Activated gamma-delta T cell treated with anti-CD3 and anti-CD28 coated beads, Interleukin-2, amount 50 U/mL, for 16 hours (primary cell): ENCODE results near the gene DBN1.
"Not testable (repeated sequence)": the region's sequence is repeated elsewhere in the genome, so short reads cannot be mapped to it uniquely, and the experiment has no call there.

Source experiments
- DNase-seq: peaks from one replicate; pipeline ENCODE4 v3.0.0-alpha.2; 2020; ENCODE audit warnings: low read depth

DBN1 gene

DNA sequence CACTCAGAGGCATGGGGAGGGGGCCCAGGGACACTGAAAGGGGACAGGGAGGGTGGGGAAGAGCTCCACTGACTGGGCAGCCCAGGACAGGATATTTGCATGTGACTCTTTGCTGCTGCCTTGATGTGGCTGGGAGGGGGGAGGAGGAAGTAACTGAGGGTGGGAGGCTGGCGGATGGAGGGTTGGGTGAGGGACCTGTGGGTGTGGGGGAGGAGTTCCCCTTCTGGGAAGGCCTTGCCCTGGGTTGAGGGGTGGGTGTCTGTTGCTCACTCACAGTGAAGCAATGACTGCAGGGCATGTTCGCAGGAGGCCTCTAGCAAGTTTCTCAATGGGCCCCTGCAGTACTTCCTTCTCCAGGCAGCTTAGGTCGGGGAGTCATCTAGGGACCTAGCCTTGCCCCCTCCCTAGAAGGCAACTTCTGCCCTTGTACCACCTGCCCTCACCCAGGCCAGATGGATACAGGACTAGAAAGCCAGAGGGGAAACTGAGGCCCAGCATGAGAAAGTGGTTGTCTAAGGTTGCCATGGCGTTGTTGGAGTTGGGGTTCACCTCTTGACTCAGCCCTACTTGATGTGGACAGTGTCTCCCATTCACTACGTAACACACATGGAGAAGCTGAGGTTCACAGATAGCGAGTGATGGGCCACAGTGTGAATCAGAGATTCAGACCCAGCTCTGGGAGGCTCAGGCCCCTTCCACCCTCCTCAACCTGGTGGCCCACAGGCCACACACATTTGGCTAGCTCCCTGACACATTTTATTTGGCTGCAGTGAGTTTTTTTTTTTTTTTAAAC is 44.0 kb downstream of the DBN1 start:
- peak; percentile 87 for DNase-seq

DNA sequence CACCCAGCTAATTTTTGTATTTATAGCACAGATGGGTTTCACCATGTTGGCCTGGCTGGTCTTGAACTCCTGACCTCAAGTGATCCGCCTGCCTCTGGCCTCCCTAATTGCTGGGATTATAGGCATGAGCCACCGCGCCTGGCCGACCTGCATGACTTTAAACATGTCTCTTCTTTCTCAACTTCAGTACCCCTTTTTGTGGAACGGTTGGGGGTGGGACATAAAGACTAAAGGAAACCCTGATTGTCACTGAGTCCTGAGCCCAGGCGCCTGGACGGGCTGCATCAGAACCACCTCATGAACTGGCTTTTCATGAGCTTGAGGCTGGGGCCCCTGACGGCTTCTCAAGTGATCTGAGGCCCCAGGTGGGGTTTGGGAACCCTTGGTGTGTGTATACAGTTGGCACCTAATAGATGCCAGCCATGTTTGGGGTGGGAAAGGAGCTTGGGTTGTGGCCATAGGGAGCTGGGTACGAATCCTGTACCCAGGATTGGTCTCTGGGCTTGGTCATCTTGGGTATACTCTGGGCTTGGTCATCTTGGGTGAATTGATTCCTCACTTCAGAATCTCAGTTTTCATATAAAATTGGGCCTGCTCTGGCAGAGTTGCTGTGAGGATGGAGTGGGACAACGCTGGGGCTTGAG is 44.7 kb downstream of the DBN1 start:
- no peak for DNase-seq

DNA sequence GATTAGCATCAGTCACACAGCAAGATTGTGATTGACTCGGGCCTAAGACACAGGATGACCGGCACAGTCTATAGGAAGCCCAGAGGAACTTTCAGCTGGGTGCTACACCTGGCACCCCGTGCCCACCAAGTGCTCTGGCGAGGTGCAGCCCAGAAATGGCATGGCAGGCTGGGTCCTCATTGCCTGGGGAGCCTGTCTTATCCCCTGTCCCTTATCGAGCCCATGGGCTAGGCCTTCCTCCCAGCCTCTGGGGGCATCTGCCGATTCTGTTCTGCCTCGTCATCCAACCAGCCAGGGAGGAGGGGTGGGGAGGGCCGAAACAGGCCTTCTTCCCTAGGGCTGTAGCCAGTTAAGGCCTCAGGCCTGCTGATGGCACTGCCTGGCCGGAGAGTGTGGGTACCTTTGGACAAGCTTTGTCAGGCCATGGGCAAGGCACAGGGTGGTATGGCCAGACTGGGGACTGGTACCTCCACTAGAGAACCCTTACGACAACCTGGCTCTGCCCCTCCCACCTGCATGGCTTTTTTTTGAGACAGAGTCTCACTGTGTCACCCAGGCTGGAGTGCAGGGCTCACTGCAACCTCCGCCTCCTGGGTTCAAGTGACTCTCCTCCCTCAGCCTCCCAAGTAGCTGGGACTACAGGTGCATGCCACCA is 45.4 kb downstream of the DBN1 start:
- no peak for DNase-seq

DNA sequence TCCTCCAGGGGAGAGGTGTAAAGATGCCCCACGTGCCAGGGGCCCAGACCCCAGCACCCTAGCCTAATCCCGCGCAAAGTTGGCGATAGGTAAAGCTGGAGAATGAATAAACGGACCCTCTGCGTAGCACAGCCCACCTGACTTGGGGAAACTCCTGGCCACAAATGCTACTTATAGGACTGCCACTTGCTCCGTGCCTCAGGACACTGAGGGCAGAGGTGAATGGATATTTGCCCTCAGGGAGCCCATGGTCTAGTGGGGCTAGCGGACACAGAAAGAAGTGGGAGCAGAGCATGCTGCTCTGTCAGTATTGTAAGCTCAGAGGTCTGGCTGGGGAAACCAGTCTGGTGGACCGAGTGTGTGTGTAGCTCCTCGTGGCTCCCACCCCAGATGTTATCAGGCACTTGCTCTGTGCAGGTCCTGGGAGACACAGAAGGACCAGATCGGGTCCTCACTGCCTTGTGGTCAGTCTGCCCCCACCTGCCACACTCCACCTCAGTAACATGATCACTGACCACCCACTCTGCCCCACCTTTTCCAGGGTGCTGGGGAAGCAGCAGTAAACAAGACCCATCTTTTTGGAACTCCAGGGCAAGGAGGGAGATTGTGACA is 46.1 kb downstream of the DBN1 start:
- no peak for DNase-seq

DNA sequence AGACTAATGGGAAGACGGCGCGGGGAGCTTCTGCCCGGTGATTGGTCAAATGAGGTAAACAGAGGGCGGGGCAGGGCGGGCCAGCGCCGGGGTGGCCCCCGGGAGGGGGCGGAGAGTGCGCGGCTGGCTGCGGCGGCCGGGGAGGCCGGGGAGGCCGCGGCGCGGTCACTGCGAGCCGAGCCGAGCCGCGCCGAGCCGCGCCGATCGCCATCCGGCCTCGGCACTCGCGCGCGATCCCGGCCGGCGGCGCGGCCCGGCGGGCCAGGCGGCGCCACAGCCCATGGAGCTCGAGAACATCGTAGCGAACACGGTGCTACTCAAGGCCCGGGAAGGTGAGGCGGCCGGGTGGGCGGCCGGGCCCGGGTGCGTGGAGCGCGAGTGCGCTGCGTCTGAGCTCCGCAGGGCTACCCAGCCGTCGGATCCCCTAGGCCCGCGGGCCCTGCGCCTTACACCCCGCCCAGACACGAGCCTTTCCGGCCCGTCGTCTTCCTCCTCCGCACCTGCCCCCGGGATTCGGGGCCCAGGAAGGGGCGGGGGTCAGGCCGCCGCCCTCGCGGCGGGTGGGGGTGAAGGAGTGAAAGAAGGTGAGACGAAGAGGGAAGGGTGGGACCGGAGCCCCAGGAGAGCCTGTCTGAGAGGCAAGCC is 46.7 kb downstream of the DBN1 start, which contains the start of gene GRK6:
Gene GRK6, plus strand, starts transcription at position 111 of the 645 bp plus-strand sequence. Its CDS starts 170 bp downstream, at position 281.
- peak; percentile 47 for DNase-seq

DNA sequence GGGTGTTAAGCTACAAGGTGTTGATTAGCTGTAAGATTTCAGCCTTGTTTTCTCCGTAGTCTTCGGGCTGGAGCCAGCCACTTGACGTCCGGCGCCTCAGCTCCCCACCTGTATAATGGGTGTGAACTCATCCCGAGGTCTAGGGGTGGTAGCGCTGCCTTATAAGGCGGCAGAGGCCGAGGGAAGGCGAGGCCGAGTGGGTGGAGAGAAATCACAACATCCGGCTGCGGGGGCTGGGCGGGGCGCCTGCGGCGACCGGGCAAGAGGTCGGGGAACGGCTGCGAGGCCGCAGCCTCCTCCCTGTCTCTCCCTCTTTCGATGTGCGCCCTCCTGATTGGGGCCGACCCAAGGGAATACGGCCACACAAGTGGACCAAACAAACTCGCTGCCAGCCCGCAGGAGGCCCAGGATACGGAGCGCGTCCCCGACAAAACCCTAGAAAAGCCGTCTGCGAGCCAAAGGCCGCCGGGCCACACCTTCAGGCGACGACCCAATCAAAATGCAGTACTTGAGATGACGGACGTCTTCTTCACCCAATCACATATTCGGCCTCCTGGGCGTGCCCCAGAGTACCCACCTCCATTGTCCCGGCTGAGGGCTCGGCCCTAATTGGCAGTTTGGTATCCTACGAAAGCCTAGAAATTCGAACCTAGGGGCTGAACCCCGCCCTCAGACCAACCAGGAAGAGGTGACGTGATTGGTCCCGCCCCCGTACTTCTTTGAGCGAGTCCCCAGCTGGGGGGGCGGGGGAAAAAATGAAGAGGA is 47.5 kb downstream of the DBN1 start:
- DNase-seq, result peak; percentile 99

DNA sequence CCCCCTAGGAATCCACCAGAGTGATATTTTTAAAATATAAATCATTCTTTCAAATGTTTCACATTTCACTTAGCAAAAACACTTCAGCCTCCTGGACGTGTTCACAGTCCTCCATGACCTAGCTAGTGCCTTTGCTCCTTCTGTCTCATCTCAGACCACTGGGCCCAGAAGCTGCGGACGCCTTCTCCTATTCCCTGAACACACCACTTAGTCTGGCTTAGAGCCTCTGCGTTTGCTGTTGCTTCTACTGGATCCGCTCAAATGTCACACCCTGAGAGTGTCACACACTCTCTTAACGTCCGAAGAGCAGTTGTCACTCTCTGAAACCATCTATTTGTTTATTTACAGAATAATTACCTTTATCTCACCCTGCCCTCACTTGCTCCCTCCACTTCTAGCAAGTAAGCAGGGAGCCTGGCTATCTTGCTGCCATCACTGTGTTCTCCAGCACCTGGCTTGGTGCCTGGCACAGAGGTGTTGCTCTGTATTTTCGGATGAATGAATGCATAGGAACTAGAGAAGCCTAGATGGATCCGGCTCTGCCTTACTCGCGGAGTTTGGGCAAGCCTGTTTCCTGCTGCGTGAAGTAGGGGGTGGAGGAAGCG is 48.1 kb downstream of the DBN1 start:
- DNase-seq, result no peak

DNA sequence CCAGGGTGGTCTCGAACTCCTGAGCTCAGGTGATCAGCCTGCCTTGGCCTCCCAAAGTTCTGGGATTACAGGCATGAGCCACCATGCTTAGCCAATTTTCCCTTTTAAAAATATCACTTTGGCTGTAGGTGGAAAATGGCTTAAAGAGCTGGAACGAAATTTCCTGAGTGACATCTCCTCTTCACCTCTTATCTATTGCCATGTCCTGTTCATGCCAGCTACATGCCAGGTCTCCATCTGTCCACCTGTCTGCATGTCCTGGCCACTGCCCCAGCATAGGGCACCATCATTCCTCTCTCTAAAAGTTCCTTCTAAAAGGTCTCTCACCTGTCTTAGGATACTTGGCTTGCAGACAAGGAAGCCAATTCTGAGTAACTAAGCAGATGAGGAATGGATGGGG is 49.8 kb downstream of the DBN1 start:
- DNase-seq, result no peak

DNA sequence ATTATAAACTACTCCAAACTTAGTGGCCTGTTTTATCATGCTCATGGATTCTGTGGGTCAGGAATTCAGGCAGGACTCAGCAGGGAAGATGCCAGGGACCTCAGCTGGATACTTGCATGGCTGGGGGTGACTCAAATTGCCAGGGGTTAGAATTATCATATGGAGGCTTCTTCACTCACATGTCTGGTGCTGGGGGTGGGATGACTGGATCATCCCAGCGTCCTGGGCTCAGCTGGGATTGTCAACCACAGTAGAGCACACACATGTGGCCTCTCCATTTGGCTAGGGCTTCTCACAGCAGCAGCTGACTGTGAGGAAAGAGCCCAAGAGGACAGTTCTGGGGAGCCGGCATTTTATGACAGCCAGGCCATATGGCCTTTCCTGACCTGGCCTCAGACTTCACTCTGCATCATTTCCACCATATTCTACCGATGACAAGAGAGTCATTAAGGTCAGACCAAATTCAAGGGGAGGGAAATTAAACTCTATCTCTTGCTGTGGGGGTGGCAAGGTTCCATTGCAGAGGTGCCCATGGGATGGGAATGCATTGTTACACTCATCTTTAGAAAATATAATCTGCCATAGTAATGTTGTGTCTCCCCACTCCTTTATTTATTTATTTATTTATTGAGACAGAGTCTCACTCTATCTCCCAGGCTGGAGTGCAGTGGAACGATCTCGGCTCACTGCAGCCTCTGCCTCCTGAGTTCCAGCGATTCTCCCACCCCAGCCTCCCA is 52.2 kb downstream of the DBN1 start:
- DNase-seq, result no peak

DNA sequence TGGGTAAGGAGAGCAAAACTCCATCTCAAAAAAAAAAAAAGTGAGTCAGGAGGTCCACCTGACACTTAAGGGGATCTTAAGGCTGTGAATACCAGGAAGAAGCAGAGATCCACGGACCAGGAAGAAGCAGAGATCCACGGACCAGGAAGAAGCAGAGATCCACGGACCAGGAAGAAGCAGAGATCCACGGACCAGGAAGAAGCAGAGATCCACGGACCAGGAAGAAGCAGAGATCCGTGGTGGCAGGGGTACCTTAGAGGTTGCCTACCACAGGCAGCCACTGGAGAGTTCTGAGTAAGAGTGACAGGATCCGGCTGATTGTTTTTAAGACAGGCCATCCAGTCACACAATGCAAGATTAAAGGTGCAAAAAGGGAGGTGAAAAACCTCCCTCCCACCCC is 53.0 kb downstream of the DBN1 start:
- DNase-seq, result not testable (repeated sequence)

DNA sequence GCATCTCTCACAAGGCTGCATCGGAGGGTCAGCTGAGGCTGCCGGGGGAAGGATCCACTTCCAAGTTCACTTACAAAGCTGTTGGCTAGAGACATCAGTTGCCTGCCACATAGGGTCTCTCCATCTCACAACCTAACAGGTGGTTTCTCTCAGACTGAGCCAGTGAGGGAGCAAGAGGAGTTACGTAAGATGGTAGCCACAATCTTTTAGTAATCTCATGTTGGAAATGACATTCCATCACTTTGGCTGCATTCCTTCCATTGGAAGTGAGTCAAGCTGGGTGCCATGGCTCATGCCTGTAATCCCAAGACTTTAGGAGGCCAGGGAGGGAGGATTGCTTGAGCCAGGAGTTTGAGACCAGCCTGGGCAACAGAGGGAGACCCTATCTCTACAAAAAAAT is 54.4 kb downstream of the DBN1 start:
- no peak for DNase-seq

DNA sequence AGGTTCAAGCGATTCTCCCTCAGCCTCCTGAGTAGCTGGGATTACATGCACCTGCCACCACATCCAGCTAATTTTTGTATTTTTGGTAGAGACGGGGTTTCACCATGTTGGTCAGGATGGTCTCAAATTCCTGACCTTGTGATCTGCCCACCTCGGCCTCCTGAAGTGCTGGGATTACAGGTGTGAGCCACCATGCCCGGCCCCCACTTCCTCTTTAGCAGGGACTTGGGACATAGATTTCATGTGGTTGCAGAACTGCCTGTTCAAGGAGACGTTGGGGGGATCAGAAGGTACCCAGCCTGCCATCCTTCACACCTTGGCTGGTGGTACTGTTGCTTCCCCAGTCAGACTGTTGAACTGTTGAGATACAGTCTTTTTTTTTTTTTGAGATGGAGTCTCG is 56.4 kb downstream of the DBN1 start:
- not testable (repeated sequence) for DNase-seq

DNA sequence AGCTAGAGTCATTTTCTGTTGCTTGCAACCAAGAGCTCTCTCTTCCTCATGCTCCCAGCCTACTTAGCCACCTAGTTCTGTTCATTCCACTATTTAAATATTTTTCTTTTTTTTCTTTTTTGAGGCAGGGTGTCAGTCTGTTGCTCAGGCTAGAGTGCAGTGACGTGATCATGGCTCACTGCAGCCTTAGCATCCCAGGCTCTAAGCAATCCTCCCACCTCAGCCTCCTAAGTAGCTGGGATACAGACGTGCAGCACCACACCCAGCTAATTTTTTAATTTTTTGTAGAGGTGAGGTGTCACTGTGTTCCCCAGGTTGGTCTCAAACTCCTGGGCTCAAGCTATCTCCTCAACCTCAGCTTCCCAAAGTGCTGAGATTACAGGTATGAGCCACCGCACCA is 59.0 kb downstream of the DBN1 start:
- no peak for DNase-seq

DNA sequence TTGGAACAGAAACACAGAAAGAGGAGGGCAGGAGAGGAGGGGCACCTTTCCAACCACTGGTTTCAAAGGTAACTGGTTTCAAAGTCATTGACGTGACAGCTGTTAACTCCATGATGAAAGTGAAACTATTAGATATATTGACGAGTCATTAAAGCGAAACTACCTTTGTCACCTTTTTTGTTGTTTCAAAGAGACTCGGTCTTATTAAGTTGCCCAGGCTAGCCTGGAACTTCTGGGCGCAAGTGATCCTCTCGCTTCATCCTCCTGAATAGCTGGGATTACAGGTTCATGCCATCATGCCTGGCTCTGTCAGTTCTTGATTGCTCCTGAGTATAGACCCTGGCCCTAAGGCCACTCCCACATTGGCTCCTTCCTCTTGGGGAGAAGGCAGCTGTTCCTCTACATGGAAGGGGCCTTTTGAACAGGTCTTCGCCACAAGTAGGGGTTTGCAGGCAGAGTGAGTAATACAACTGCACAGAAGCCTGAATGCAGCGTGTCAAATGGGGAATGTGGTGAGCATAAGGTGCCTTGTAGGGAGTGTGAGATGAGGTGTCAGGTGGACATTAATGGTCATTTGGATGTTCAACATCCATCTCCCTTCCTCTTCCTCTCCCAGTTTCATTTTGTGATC is 60.7 kb downstream of the DBN1 start:
- DNase-seq, result no peak

DNA sequence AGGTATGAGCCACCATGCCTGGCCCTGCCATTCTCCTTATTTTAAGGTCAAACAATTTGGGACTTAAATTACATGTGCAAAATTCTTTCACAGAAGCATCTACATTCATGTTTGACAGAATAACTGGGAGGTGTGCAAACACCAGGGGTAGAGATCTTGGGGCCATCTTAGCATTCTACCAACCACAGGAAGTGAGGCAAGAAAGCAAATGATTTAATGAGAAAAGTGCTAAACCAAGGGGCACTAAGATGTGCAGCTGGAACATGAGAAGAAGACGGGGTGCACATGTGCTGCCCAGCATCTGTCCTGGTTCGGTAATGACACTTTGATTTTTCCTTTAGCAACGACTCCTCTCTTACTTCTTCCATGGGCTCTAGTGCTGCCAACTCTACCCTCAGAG is 62.9 kb downstream of the DBN1 start:
- DNase-seq, result no peak

DNA sequence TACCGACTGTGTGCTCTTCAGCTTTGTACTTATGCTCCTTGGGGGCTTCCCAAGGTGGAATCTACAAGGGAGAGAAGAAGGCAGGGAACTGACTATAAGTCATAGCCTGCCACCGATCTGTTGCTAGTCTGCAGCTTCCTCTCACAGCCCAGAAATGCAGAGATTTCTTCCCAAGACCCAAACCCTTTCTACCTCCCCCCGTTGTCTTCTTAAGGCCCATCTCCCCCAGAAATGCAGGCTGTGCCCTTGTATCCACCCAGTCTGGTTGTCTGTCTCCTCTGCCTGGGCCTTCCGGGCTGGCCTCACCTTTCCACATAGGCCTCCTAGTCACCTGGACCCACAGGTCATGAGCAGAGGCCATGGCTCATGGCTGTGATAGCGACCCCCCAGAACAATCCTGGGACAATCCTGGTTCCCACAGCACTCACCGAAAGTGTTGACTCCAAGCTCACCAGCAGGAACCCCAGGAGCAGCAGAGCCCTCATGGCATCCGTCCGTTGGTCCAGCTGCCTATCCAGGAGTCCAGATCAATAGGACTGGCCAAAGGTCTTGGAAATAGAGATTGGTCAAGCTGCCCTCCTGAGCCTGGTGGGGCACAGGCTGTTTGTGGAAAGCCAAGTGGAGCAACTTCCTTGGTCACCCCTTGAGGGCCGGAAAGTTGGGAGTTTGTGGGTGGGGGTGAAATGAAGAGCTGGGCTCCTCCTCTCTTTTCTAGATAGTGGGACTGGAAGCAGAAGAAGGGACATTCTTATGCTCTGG is 64.2 kb downstream of the DBN1 start, which contains the start of gene F12:
Gene F12, minus strand, starts transcription at position 522 of the 759 bp plus-strand sequence. Its CDS starts 37 bp downstream, at position 485.
- no peak for DNase-seq
